GM20000 (cell line): ENCODE data around the gene MEIOSIN.
"Not testable (repeated sequence)": the region's sequence is repeated elsewhere in the genome, so short reads cannot be mapped to it uniquely, and the experiment has no call there.

Source experiments
- DNase-seq: peaks from one replicate; pipeline ENCODE4 v3.0.0; 2012; ENCODE audit warnings: low spot score
- CTCF ChIP-seq: IDR thresholded peaks from 2 replicates; pipeline ENCODE4 v1.5.1; 2012; ENCODE audit warnings: mild to moderate bottlenecking, control low read depth; ENCODE audit errors: extremely low read depth, missing control alignments

MEIOSIN gene, protein sequence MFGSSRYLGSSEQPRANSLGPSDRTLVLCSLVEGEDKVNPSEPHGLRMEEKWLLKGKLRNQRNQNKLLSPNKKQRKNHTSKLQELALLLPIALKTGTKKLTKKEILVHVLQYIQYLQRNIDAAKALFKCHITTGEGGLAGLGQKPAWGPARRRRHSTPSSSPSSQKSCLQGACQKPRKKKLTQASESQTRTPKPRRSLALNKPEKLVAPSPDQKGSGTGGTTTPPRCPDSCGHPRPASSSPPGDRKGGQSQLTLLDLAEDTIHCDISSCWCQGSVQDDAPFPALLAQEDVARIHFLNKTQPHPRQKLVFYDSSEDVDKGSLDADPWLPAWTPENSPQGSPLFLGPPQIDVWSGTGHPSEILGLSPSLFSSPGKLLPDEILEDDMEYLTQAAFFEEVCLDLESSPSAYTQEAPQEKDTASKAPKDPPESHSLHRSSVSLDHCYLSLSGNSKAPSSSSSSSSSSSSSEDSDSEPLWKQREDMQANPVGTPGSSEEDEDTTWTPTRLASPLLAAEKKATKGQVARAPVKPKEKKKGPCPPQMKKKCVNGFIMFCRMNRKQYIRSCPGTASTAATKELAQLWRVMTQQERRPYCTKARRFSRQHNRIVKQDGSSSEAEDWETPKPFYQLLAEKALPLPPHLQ

GRCh38 chr19:45733160-45733810 lies at the start of gene MEIOSIN:
MEIOSIN (plus strand) TSS chr19:45733439; CDS start chr19:45735377, 1,938 bp downstream.
- DNase-seq, result no peak
- no peak for TF ChIP-seq CTCF

DNA sequence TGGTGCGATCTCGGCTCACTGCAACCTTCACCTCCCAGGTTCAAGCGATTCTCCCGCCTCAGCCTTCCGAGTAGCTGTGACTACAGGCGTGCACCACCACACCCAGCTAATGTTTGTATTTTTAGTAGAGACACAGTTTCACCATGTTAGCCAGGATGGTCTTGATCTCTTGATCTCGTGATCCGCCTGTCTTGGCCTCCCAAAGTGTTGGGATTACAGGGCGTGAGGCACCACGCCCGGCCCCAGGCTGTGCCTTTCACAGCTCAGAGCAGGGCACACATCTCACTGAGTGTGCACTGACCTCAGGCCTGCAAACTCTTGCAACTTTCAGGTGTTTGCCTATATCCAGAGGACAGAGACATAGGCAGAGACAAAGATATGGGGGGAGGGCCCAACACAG lies 48.2 kb upstream of the MEIOSIN start:
- not testable (repeated sequence) for DNase-seq

DNA sequence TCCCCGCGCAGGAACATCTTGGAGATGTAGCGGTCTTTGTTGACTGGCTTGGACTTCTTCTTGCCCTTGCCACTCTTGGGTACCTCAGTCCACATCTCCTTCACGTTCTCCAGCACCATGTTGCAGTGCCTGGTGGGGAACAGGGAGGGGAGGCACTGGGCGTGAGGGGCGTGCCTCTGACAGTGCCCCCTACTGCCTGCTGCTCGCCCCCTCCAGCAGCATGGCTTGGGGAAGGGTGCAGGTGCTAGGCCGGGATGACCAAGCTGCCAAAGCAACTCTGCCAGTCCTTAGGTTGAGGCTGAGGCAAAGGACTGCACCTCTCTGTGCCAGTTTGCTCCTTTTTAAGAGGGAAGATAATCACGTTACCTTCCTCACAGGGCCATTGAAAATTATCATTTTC lies 45.6 kb upstream of the MEIOSIN start:
- DNase-seq, result no peak
- no peak for TF ChIP-seq CTCF

DNA sequence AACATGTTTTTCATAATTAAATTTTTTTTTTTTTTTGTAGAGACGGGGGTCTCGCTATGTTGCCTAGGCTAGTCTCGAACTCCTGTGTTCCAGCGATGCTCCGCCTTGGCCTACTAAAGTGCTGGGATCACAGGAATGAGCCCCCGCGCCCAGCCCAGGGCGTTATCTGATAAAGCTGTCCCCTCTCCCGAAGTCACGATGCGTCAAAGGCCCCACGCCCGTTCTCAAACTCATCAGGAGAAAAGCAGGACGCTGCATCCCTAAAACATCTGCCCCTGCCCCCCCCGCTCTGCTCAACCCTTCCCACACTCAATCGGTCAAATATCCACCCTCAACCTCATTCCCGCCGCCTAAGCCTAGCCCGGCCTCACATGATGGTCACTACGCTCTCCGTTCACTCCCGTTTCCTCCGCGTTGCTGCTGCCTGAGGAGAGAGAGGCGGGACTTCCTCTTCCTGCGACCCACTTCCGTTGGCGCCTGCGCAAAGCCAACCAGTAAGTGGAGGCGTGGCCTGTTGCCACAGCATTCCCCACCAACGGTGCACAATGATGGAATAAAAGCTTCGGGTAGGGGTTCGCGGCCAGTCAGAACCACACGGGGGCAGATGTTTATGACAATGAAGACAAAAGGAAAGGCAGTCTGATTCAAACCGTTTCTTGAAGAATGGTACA lies 41.6 kb upstream of the MEIOSIN start, which contains the start of gene SNRPD2:
Gene SNRPD2, minus strand, starts transcription at position 438 of the 671 bp plus-strand sequence. Its CDS starts 65 bp downstream, at position 373.
- DNase-seq, result peak; percentile 91
- no peak for TF ChIP-seq CTCF

- TF ChIP-seq CTCF, result no peak
These were observed 40.8 kb upstream of the MEIOSIN start, which contains the start of gene QPCTL for GRCh38 chr19:45692187-45693105. QPCTL (plus strand) TSS chr19:45692666; CDS start chr19:45692704, 38 bp downstream.

GRCh38 chr19:45693106-45693788 lies 40.0 kb upstream of the MEIOSIN start:
- DNase-seq, result peak; percentile 73
- TF ChIP-seq CTCF, result peak; percentile 91

More at GRCh38 chr19:45692187-45693105, 40.8 kb upstream of the MEIOSIN start, which contains the start of gene QPCTL:
- DNase-seq, result peak; percentile 94
